Caco-2 (cell line): ENCODE results near the gene ST6GALNAC3. TPM values are rescaled to one million over a fixed set of nuclear protein-coding genes. Genes with fewer than 3 reads are reported as not detected.

Source experiments
- BruUV-seq: library from RNA; stranded (reverse); fragments of 400-500 nt; replicated peaks from 2 replicates; lab custom pipeline; 2021; lab: Mats Ljungman, UMichigan
- CTCF ChIA-PET: fragments of 300-600 bp; sonication (Branson Sonifier 250); formaldehyde crosslinking; loops from one replicate; lab custom pipeline; 2022; ENCODE audit warnings: antibody characterized with exemption; lab: Charles Lee
- POLR2A ChIA-PET: fragments of 300-600 bp; sonication (Branson Sonifier 250); formaldehyde crosslinking; loops from one replicate; lab custom pipeline; 2022; ENCODE audit warnings: antibody characterized with exemption; lab: Charles Lee
- DNase-seq, 2 experiments: peaks; one replicate each; pipeline versions ENCODE4 v3.0.0 to v3.0.0-alpha.2; 2020 to 2022
- H3K27me3 ChIP-seq: replicated peaks from 2 replicates; pipeline ENCODE4 v1.6.0; 2011; ENCODE audit warnings: low read length; ENCODE audit not compliant: control insufficient read depth, insufficient read depth
- H3K36me3 ChIP-seq: 2 replicates; pipeline ENCODE4 v1.5.1; 2011; ENCODE audit warnings: low read length; ENCODE audit not compliant: control insufficient read depth, insufficient read depth
- H3K4me1 ChIP-seq: fragments of 250-450 bp; sonication (Bioruptor Pico); 2 replicates; pipeline ENCODE4 v1.5.1; 2020; ENCODE audit warnings: mild to moderate bottlenecking
- H3K4me3 ChIP-seq: 2 replicates; pipeline ENCODE4 v1.5.1; 2011; ENCODE audit warnings: low read depth, mild to moderate bottlenecking, control low read depth, low read length
- H3K9me3 ChIP-seq: fragments of 250-450 bp; sonication (Bioruptor Pico); 2 replicates; pipeline ENCODE4 v1.5.1; 2020; ENCODE audit warnings: mild to moderate bottlenecking, moderate library complexity
- H3K27ac Mint-ChIP-seq: one replicate; pipeline ENCODE4 v1.8.0; 2022; ENCODE audit warnings: mixed read lengths; ENCODE audit not compliant: unreplicated experiment
- H3K27me3 Mint-ChIP-seq: one replicate; pipeline ENCODE4 v1.8.0; 2022; ENCODE audit warnings: mixed read lengths; ENCODE audit not compliant: insufficient read depth, unreplicated experiment
- H3K36me3 Mint-ChIP-seq: one replicate; pipeline ENCODE4 v1.8.0; 2022; ENCODE audit warnings: mild to moderate bottlenecking, mixed read lengths; ENCODE audit not compliant: insufficient read depth, unreplicated experiment
- H3K4me1 Mint-ChIP-seq: one replicate; pipeline ENCODE4 v1.8.0; 2022; ENCODE audit warnings: low read depth, mixed read lengths; ENCODE audit not compliant: unreplicated experiment
- H3K4me3 Mint-ChIP-seq: one replicate; pipeline ENCODE4 v1.8.0; 2022; ENCODE audit warnings: mild to moderate bottlenecking, moderate library complexity, mixed read lengths; ENCODE audit not compliant: unreplicated experiment
- H3K9me3 Mint-ChIP-seq: one replicate; pipeline ENCODE4 v1.8.0; 2022; ENCODE audit warnings: mixed read lengths; ENCODE audit not compliant: unreplicated experiment
- CTCF ChIP-seq, 2 experiments: fragments of 200-600 bp in 1 of 2; IDR thresholded peaks; 1 replicate in 1 of 2; 2 replicates in 1 of 2; pipeline versions ENCODE4 v1.5.1 to v1.8.0; 2011 to 2022; ENCODE audit warnings: antibody characterized with exemption in 1 of 2, control low read depth in 1 of 2, inconsistent platforms in 1 of 2, low read depth in 1 of 2, low read length in 1 of 2, mild to moderate bottlenecking in 1 of 2, moderate library complexity in 1 of 2; ENCODE audit not compliant: insufficient read depth in 1 of 2, severe bottlenecking in 1 of 2, unreplicated experiment in 1 of 2
- intact Hi-C: fragments of 100-400 bp; cut with micrococcal nuclease; formaldehyde crosslinking; loops from one replicate; pipeline ENCODE4 v1.10.0; 2022; ENCODE audit not compliant: unreplicated experiment
- total RNA-seq: library from RNA; stranded (reverse); gene quantifications from 2 replicates; pipeline ENCODE4 v1.2.3, GENCODE V29; 2022

Gene ST6GALNAC3
- total RNA-seq, 1 experiment from 2014 or later = 16.0 TPM

GRCh38 chr1:76680651-76681050 lies 606.1 kb downstream of the ST6GALNAC3 start:
- Histone ChIP-seq H3K36me3 (no peaks in the 10 kb centered on the region), H3K4me1 (no peaks in the 10 kb centered on the region), H3K9me3 (no peaks in the 10 kb centered on the region), H3K4me3 (no peak overlapping the region), H3K27me3 (no peaks in the 10 kb centered on the region)
- no peak for TF ChIP-seq CTCF (IDR thresholded peaks at IDR 0.05; ENCODE audit: insufficient read depth in 1 of 2, low read depth in 1 of 2, low read length in 1 of 2, severe bottlenecking in 1 of 2, unreplicated experiment in 1 of 2)
- intact Hi-C loops = no loop called here
- CTCF ChIA-PET = no interaction called here
- H3K36me3 Mint-ChIP-seq = no peaks in the 10 kb centered on the region
- BruUV-seq = no TSS peak
- H3K27me3 Mint-ChIP-seq = peaks cover 8% of the 10 kb centered on the region
- no peak overlapping the region for H3K27ac Mint-ChIP-seq
- H3K4me3 Mint-ChIP-seq = no peak overlapping the region
- H3K4me1 Mint-ChIP-seq = no peaks in the 10 kb centered on the region
- POLR2A ChIA-PET = no interaction called here
- no peaks in the 10 kb centered on the region for H3K9me3 Mint-ChIP-seq
- no peak for DNase-seq

GRCh38 chr1:76682138-76682537 lies 607.6 kb downstream of the ST6GALNAC3 start:
- Histone ChIP-seq H3K9me3 (no peaks in the 10 kb centered on the region), H3K4me3 (no peak overlapping the region), H3K36me3 (no peaks in the 10 kb centered on the region), H3K27me3 (no peaks in the 10 kb centered on the region), H3K4me1 (no peaks in the 10 kb centered on the region)
- POLR2A ChIA-PET = no interaction called here
- DNase-seq = no peak
- no peak overlapping the region for H3K4me3 Mint-ChIP-seq
- H3K36me3 Mint-ChIP-seq = no peaks in the 10 kb centered on the region
- H3K4me1 Mint-ChIP-seq = peaks cover 3% of the 10 kb centered on the region
- H3K27ac Mint-ChIP-seq = no peak overlapping the region
- peaks cover 5% of the 10 kb centered on the region for H3K27me3 Mint-ChIP-seq
- TF ChIP-seq CTCF (IDR thresholded peaks at IDR 0.05; ENCODE audit: insufficient read depth in 1 of 2, low read depth in 1 of 2, low read length in 1 of 2, severe bottlenecking in 1 of 2, unreplicated experiment in 1 of 2) = no peak
- CTCF ChIA-PET = no interaction called here
- H3K9me3 Mint-ChIP-seq = no peaks in the 10 kb centered on the region
- intact Hi-C loops = no loop called here
- BruUV-seq = no TSS peak

Other genes starting within 250 kb of the ST6GALNAC3 start
- gene ASB17, start 142.3 kb upstream of the ST6GALNAC3 start, total RNA-seq = not detected in 2 replicates